Stimulated activated CD4-positive, alpha-beta T cell treated with anti-CD3 and anti-CD28 coated beads, Interleukin-4, amount 100 ng/mL, for 4 hours (primary cell): ENCODE measurements around the gene ADAM23.
A peak's percentile ranks its signal among the peaks of the same experiment; 100 is the strongest.

Source experiments
- DNase-seq, 2 experiments: peaks; one replicate each; pipeline ENCODE4 v3.0.0-alpha.2; 2020

Gene ADAM23

GRCh38 chr2:206443735-206444527, 599 bp downstream of the ADAM23 start:
- DNase-seq, result peak in 1 of 2 experiments; percentile 5

- no peak for DNase-seq
Measured at GRCh38 chr2:206445948-206446347, 2.6 kb downstream of the ADAM23 start.

GRCh38 chr2:206452242-206452641, 8.9 kb downstream of the ADAM23 start:
- DNase-seq, result no peak

- no peak for DNase-seq
Measured at GRCh38 chr2:206452750-206453149, 9.4 kb downstream of the ADAM23 start.

GRCh38 chr2:206456078-206456754, 12.9 kb downstream of the ADAM23 start:
- DNase-seq, result no peak

GRCh38 chr2:206457188-206457634, 13.9 kb downstream of the ADAM23 start:
- no peak for DNase-seq

- no peak for DNase-seq
Measured at GRCh38 chr2:206462240-206462854, 19.0 kb downstream of the ADAM23 start.

GRCh38 chr2:206463685-206464084, 20.4 kb downstream of the ADAM23 start:
- DNase-seq, result no peak

GRCh38 chr2:206464597-206464996, 21.3 kb downstream of the ADAM23 start:
- DNase-seq, result no peak

- no peak for DNase-seq
Measured at GRCh38 chr2:206471524-206472062, 28.3 kb downstream of the ADAM23 start.

GRCh38 chr2:206472094-206472493, 28.8 kb downstream of the ADAM23 start:
- no peak for DNase-seq

GRCh38 chr2:206474099-206474498, 30.8 kb downstream of the ADAM23 start:
- no peak for DNase-seq

- no peak for DNase-seq
Measured at GRCh38 chr2:206477296-206477695, 34.0 kb downstream of the ADAM23 start.

- DNase-seq, result no peak
Measured at GRCh38 chr2:206478340-206478739, 35.0 kb downstream of the ADAM23 start.

- no peak for DNase-seq
Measured at GRCh38 chr2:206480161-206480560, 36.8 kb downstream of the ADAM23 start.

GRCh38 chr2:206480620-206481019, 37.3 kb downstream of the ADAM23 start:
- DNase-seq, result no peak

- no peak for DNase-seq
Measured at GRCh38 chr2:206481056-206481455, 37.7 kb downstream of the ADAM23 start.

GRCh38 chr2:206482123-206482522, 38.8 kb downstream of the ADAM23 start:
- DNase-seq, result no peak

GRCh38 chr2:206482633-206483032, 39.3 kb downstream of the ADAM23 start:
- no peak for DNase-seq

- DNase-seq, result no peak
Measured at GRCh38 chr2:206488053-206488452, 44.7 kb downstream of the ADAM23 start.

GRCh38 chr2:206488623-206489022, 45.3 kb downstream of the ADAM23 start:
- no peak for DNase-seq

- DNase-seq, result no peak
Measured at GRCh38 chr2:206494061-206494460, 50.7 kb downstream of the ADAM23 start.

- DNase-seq, result no peak
Measured at GRCh38 chr2:206502729-206503128, 59.4 kb downstream of the ADAM23 start.

GRCh38 chr2:206511283-206511682, 68.0 kb downstream of the ADAM23 start:
- no peak for DNase-seq
